HEK293 (cell line): ENCODE measurements around the gene ZBTB20.

ENCODE experiments used
- ATF2 ChIP-seq: fragments of 450-650 bp; formaldehyde crosslinking; IDR thresholded peaks from 2 replicates; pipeline ENCODE4 v1.5.1; 2016; ENCODE audit warnings: missing biosample characterization, missing genetic modification characterization, low read depth
- CTCF ChIP-seq: fragments of 450-650 bp; formaldehyde crosslinking; IDR thresholded peaks from 2 replicates; pipeline ENCODE4 v1.5.1; 2016; ENCODE audit warnings: missing biosample characterization, missing genetic modification characterization
- HOXA7 ChIP-seq: sonication (generic); formaldehyde crosslinking; IDR thresholded peaks from 2 replicates; pipeline ENCODE4 v1.8.1; 2022; ENCODE audit warnings: missing genetic modification reagents, borderline replicate concordance
- KLF17 ChIP-seq: fragments of 450-650 bp; formaldehyde crosslinking; IDR thresholded peaks from 2 replicates; pipeline ENCODE4 v1.5.1; 2016; ENCODE audit warnings: missing biosample characterization, missing genetic modification characterization
- REST ChIP-seq: fragments of 450-650 bp; formaldehyde crosslinking; IDR thresholded peaks from 2 replicates; pipeline ENCODE4 v1.5.1; 2016; ENCODE audit warnings: missing biosample characterization, missing genetic modification characterization
- YY1 ChIP-seq: fragments of 450-650 bp; formaldehyde crosslinking; IDR thresholded peaks from 2 replicates; pipeline ENCODE4 v1.5.1; 2018; ENCODE audit warnings: missing biosample characterization, missing genetic modification characterization
- ZBTB7A ChIP-seq: fragments of 450-650 bp; formaldehyde crosslinking; IDR thresholded peaks from 2 replicates; pipeline ENCODE4 v1.5.1; 2016; ENCODE audit warnings: low read depth, missing biosample characterization, missing genetic modification characterization
- ZNF24 ChIP-seq: fragments of 450-650 bp; formaldehyde crosslinking; IDR thresholded peaks from 2 replicates; pipeline ENCODE4 v1.5.1; 2016; ENCODE audit warnings: missing biosample characterization, missing genetic modification characterization
- ZNF394 ChIP-seq: fragments of 450-650 bp; formaldehyde crosslinking; IDR thresholded peaks from 2 replicates; pipeline ENCODE4 v1.5.1; 2016; ENCODE audit warnings: missing biosample characterization, missing genetic modification characterization, mild to moderate bottlenecking, moderate library complexity, borderline replicate concordance
- ZNF670 ChIP-seq: fragments of 450-650 bp; formaldehyde crosslinking; IDR thresholded peaks from 2 replicates; pipeline ENCODE4 v1.5.1; 2016; ENCODE audit warnings: missing biosample characterization, missing genetic modification characterization, low read depth

- no peak for TF ChIP-seq YY1 (tag by site-specific recombination)
- TF ChIP-seq ZNF24 (tag by site-specific recombination) = no peak
- no peak for TF ChIP-seq CTCF (tag by site-specific recombination)
- no peak for TF ChIP-seq HOXA7
- no peak for TF ChIP-seq ATF2 (tag by site-specific recombination)
- no peak for TF ChIP-seq ZBTB7A (tag by site-specific recombination)
- no peak for TF ChIP-seq ZNF394 (tag by site-specific recombination)
- TF ChIP-seq ZNF670 = no peak
- no peak for TF ChIP-seq KLF17 (tag by site-specific recombination)
- TF ChIP-seq REST (tag by site-specific recombination) = no peak
Measured at GRCh38 chr3:114441386-114441785, 705.7 kb downstream of the ZBTB20 start.
